NOMO-1 treated with dmso at 0.1 percent for 144 hours (cell line): Measurements from ENCODE around the gene GDPD5.
A peak's percentile ranks its signal among the peaks of the same experiment; 100 is the strongest.

Experiments used
- DNase-seq: peaks from one replicate; lab custom pipeline; 2025; ENCODE audit not compliant: unreplicated experiment; lab: John Stamatoyannopoulos, UW

The GDPD5 gene

DNA sequence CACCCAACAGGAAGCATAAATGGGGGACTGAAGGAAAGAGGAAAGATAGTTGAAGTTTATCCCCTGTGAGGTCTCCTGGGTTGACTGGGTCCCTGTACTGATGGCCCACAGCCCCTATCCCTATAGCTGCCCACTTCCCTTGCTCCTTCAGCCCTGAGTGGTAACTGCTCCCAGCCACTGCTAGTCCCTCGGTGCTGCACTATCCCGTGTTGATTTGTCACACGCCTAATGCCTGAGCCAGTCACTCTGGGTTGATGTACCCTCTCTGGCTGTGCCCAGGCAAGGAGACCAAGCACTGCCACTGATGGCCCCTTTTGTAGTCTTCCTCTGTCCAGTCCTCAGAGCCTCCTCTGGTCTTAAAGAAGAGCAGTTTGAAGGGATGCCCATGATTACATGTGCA, 9.6 kb downstream of the GDPD5 start:
- no peak for DNase-seq

DNA sequence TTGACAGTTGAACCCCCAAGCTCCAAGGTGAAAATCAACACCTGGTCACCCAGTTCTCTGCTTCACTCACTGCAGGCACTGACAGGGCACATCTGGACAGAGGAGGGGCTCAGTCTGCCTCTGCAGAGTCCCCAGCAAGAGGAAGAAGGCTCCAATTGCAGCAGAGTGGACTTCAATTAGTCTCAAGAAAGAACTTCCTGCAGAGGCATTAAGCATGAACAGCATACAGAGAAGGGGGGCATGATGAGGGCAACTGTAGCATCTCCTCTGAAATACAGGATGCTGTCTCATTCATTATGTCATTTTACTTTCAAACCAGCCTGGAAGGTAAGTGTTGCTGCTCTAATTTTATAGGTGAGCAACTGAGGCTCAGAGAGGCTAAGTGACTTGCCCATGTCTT, 11.1 kb downstream of the GDPD5 start:
- DNase-seq = no peak

DNA sequence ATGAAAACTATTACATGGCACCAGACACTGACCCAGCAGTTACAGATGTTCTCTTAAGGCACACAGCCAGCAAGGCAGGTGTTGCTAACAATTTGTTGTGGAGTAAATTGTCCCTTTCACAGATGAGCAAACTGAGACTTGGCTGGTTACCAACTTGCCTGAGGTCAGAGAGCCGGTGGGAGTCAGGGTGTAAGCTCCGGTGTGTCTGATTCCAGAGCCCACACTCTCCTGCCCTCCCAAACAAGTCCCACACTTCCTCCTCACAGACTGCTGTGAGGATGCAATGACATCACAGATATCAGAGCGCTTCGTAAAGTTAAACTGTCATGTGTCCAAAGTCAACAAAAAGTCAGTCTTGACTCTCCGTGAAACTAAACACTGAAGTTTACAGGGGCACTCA, 12.5 kb downstream of the GDPD5 start:
- DNase-seq = no peak

DNA sequence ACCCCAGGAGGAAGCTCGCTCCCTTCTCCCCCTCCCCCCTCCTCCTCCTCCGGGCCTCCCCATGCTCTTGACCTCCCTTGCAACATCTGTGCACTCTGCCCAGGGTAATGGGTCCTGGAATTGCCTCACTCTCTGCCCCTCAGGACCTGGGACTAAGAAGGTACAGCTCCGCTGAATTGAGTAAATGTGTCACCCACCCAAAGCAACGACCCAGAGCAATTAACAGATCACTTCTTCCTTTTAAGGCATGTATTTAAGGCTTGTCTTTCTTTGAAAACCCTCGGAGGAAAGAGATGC, 15.1 kb downstream of the GDPD5 start:
- DNase-seq = no peak

DNA sequence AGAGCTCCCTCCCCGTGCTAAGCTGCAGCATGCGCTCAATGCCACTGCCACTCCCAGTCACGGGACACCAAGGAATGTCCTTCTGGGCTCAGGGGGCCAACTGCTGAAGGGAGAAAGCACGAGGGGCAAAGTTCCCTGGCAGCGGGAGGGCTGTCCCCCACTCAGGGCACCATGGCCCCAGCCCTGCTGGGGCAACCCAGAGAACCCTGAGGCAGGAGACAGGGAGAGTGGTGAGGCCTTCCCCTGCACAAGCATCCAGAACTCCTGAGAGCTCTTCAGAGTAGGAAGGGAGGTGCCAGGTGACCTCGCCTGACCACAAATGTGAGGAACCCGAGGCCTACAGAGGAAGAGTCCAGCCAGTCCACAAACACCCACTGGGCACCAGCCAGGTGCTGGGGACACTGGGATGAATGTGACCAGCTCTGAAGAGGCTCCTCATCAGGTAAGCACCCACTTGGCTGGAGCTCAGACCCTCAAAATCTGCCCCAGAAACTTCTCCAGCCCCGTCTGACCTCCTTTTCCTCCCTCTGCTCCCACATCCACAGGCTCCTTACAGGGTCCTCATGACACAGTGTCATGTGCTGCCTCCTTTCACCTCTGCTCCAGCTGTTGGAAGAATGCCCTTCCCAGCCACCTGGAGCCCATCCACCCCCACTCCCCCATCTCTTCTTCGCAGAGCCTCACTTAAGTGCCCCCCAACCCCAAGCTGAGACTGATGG, 15.6 kb downstream of the GDPD5 start:
- no peak for DNase-seq

DNA sequence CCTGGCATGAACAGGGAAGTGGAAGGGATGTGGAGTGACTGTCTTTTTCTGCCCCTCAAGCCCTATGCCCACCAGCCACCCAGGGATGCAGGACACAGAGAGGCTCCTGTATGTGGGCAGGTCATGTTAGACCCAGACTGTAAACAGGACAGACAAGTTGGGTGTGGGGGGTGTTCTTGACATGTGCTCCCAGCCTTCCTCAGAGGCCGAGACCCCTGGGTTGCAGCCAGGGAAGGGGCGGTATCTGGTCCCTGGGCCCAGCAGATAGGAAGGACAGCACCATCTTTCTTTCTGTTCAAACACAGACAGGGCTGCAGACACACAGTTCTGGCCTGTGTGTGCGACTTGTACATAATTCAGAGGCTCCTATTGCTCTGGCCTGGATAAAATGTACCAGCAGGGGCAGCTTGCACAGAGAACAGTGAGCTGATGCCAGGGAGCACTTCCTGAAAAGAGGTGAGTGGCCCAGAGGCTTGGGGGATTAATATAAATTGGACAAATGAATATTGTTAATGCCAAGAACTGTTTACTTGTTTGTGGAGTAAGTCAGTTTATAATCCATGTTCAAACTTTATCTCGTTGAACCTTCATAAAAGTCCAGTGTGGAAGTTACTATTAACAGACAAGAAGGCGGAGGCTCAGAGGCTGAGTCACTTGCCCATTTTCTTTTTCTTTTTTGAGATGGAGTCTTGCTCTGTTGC, 16.6 kb downstream of the GDPD5 start:
- DNase-seq = no peak

DNA sequence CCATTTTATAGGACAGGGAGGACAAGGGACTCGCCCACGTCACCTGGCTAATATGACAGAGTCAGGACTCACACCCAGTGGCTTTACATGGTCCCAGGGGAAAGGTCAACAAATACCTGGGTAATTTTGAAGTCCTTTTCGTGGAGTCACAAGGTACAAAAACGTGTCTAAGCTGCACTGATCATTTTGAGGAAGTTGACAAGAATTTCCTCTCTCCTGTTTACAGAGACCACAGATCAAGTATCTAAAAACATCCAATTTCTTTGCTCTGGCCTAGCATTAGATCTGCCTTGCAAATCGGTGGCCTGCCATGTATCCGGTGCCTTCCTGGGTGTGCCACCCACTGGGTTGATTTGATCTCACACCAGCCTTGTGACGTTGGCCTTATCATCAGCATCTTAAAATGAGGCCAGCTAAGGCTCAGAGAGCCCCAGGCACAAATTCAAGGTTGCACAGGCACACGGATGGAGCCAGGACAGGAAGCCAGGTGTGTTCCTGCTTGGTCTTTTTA, 17.6 kb downstream of the GDPD5 start:
- no peak for DNase-seq

DNA sequence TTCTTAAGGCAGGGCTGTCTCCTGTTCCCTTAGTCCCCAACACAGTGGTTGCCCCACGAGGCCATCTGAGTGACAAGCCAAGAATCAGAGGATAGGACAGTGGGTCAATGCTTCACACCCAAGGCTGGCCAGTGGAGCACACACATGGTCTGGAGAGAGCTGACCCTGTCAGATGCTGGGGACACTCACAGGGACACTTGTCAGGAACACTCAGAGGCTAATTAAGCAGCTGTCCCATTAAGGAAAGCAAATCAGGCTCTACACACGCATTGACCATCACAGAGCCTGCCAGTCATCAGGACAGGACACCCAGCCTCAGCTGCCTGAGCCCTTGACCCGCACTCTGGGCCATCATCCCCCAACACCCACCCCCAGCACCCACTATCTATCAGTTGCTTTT, 18.2 kb downstream of the GDPD5 start:
- DNase-seq = no peak

DNA sequence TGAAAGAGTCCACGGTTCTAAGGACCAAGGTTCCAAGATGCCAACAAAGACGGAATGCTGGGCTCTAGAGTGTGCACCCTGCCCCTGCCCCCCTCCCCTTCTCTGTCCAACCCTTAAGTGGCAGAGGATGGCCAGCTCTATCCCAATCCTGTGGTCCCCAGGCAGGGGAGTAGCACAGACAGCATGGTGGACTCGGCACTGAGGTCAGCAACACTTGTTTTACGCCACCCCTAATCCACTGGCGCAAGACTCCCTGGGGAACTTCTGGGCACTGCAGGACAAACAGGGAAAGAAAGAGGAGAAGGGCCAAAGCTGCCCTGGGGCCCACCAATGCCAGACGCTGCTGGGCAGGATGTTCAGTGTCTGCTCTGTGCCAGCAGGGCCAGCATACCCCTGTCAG, 18.9 kb downstream of the GDPD5 start:
- DNase-seq = no peak

DNA sequence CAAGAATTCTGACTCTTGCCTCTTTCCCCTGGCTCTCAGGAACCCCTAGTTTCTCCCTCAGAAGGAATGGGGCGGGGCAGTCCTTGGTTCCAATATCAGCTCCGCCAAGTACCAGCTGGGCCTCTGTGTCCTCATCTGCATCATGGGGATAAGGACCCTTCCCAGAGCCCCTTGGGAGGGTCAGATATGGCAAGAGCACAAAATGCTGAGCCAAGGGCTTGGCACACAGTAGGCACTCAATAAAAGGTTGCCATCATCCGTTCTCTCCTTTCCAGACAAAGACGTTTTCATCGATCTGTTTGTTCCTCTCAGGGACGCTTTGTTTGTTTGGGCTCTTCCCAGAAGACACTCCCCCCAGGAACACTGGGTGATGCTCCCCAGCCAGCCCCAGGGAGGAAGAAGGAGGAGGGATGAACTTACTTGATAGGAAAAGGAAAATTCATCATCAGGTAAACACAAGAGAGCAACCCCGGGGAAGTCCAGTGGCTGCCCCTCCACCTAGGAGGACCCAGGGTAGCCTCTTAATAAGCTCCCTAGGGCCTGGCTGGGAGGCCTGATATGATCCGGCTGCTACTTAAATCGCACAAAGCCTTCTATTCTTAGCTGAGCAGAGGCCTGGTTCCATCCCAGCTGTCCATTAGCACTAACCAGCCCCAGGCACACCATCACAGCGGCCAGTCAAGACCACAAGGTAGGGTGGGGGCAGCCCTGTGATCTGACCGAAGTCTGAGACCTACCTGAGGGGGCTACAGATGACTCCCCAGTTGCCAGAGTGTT, 19.6 kb downstream of the GDPD5 start:
- DNase-seq = no peak

DNA sequence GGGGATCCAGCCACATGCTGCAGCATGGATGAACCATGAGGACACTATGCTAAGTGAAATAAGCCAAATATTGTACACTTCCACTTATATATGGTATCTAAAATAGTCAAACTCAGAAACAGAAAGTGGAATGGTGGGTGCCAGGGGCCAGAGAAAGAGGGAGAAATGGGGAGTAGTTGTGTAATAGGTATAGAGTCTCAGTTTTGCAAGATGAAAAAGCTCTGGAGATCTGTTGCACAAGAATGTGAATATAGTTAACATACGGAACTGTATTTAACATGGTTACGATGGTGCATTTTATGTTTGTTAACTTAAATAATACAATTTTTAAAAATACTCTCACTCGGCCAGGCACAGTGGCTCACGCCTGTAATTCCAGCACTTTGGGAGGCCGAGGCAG, 21.2 kb downstream of the GDPD5 start:
- peak; percentile 52 for DNase-seq

DNA sequence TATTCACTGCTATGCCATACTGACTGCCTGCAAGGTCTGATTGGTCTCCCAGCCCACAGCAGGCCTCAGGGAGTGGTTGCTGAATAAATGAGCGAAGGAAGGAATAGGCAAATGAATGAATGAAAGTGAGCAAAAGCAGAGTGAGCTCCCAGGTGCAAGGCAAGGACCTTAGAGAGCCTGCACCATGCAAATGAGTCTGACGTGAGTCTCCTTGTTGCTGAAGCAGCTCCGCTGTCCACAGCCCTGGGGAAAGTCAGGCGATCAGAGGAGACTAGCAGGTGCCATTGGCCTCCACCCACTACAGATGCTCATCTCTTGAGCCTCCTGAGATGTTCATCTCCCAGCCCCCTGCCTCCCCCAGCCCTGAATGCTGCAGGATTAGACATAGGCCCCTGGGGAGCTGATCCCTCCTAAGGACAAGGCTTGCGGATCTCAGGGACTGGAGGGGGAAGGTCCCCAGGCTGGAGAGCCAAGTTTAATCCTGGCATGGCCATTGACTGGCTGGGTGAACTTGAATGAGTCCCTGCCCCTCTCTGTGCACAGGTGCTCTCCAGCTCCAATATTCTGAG, 22.1 kb downstream of the GDPD5 start:
- DNase-seq = no peak

DNA sequence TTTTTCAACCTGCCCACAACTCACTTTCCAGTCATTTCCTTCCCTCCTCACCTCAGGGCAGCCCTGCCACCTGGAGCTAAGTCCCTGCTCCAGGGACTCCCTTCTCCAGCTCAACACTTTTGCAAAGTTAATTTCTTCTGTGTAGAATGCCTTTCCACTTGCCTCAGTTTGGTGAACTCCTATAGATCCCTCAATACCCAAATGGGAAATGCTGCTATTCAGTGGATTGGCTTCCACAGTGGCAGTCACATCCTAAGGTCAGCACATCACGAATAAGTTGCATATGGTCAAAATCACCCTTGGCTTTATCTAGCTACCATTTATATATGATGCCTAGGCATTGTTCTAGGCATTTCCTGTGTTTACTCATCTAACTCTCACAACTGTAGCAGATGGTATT, 23.6 kb downstream of the GDPD5 start:
- no peak for DNase-seq

DNA sequence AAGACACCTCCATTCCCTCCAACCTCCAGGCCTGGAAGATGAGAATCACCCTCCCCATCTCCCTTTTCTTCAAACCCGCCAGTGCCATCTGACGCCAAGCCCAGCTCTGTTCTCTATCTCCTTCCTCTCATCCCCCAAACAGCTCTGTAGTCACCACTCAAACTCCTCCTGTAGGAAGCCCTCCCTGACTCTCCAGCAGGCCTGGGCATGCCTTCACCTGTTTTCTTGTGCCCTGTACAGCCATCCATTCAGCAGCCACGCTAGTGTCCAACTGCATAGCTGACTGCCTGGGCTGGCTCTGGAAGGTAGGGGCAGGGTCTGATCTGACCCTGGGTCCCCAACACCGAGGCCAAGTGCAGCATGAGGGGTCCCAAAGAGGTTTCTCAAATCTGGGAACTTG, 25.0 kb downstream of the GDPD5 start:
- no peak for DNase-seq

DNA sequence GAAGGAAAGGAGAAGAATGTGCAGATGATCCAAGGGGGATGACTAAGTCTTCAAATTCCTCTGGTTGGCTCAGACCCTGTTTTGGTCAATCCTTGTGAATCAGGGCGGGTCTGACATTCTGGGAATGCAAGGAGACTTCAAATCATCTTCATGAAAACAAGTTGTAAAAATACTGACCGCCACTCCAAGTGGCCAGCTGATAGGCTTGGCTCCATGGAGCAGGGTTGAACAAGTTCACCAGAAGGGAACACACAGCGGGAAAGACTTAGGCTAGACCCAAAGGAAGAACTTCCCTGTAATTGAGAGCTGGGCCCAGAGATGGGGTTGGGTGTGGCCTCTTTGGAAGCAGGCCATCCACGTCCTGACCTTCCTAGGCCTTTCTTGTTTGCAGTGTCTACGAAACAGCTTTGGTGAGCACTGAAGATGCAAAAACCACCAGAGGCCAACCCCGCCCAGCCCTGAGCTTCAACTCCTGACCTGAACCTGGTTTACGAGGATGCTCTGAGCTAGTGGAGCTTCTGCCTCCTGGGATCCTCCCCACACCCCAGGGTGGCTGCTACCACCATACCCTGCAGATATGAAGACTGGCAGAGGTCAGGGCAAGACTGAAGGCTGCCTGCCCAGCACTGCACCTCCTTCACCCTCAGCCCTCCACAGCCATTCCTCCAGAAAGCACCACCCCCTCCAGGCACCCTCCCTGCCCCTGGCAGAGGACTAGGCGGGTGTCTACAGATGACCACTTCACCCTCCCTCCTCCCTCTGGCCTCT, 26.1 kb downstream of the GDPD5 start:
- DNase-seq = no peak

DNA sequence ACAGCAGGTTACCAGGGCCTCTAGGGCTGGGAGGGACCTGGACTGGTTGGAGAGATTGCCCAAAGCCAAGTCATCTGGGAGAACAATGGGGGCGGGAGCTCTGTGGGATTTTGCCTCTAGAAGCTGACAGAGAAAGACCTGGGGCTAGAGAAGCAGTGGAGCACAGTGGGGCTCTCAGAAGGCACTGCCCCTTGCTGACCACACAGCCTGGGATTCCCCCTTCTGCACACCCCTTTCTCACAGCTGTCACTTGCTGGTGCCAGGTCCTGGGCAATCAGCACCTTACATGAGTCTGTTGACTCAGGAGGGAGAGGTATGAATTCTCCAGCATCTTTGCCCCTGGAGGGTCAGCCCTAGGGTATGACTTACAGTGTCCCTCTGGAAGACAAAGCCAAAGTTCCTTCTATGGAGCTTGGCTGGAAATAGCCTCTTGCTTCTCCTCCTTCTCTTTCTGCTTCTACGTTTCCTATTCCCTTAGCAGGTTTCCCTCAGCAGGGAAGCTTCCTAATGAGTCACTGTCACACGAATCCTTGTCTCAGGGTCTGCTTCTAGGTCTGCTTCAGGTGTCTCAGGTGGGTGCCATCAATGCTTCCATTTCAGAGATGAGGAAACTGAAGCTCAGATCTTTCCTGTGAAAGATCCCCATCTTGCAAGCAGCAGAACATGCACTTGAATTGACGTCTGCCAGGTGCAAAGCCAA, 27.0 kb downstream of the GDPD5 start:
- DNase-seq = no peak

DNA sequence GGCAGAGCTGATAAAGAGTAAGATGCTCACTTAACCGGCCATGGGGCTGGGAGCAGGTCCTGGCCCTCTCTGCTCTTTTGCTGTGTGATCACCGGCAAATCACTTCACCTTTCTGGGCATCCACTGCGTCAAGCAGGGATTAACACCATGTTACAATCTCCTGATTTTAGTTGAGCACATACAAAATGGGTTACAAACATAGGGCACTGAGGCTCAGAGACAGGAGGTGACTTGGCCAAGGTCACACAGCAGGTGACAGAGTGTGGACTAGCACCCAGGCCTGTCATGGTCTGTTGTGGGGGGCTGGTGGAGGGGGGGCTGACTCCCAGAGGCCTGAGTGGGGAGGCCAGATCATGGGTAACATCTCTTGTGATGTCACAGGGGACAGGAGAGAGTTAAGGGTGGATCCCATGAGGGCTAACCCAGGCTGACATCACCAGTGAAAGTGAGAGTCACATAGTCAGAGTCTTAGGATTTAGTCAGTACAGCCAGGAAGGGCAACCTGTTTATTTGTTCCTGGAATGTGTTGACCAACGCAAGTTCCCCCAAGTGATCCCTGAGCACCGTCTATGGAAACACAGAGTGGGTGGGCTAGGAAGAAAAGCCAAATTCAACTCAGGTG, 27.8 kb downstream of the GDPD5 start:
- DNase-seq = no peak

DNA sequence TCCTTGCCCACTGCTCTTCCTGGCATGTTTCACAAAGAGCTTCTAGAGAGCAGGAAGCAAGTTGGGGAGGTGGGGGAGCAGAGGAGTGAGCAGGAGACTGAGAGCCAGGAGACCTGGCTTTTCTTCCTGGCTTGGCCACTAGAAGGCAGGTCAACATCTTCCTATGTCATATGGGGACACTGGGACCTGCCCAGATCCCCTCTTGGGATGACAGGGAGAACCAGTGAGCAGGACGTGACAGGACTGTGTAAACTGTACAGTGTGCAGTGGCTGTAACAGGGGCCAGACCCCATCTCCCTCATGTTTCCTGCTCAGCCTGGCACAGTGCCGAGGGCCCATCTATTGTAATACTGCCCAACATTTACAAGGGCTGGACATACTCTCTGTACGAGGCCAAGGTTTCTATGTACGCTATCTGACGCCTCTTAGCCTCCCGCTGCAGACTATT, 29.4 kb downstream of the GDPD5 start:
- DNase-seq = no peak

DNA sequence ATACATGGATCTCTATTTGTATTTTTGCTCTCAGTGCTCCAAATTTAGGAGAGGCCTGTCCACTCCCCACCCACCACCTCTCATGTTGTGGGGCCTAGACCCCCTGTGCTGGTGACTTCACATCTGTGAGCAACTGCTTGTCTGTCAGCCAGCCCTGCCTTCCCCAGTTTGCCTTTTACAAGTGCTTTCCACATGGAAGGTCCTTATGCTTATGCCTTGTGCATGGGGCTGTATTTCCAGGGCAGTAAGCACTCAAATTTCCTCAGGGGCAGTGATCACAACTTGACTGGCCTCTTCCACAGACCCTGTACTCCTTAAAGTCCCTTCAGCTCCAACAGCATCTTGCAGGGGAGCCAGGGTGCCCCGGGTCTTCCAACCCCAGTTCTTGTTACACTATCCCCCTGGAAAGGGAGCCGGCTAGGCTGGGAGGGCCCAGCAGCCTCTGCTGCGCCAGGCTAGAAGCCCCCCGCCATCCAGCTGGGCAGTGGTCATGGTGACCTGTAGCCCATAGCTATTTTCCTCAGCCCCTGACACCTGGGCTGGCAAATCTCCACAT, 29.9 kb downstream of the GDPD5 start:
- DNase-seq = no peak

DNA sequence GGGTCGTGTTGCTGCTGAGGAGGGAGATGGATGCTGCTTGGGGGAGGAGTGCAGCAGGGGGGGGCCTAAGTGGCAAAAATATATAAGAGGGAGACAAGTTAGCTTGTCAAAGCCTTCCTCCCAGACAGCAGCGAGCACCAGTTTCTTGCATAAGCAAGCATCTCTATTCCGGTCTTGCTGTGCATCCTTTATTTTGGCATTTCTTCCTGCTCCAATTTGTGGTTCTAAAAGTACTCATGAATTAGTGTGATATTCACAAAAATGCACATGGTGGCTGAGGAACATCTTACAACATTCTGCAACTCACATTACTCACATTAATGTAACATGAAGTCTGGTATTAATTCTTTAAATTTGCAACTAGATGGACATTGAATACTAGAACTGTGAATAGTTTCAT, 32.1 kb downstream of the GDPD5 start:
- DNase-seq = no peak
